Activated gamma-delta T cell (primary cell): ENCODE results near the gene C17orf113.
A peak's percentile ranks its signal among the peaks of the same experiment; 100 is the strongest.
"Not testable (repeated sequence)": the region's sequence is repeated elsewhere in the genome, so short reads cannot be mapped to it uniquely, and the experiment has no call there.

Source experiments
- DNase-seq: peaks from one replicate; lab custom pipeline; 2025; lab: John Stamatoyannopoulos, UW

Gene C17orf113

GRCh38 chr17:42016941-42017865 is 33.2 kb downstream of the C17orf113 start, which contains the start of gene DNAJC7:
Gene DNAJC7 (minus strand): TSS chr17:42017439. CDS start chr17:42017416, 23 bp downstream.
- DNase-seq = peak; percentile 77

GRCh38 chr17:42016411-42016831 is 34.0 kb downstream of the C17orf113 start:
- DNase-seq = no peak

- DNase-seq = not testable (repeated sequence)
Measured at GRCh38 chr17:42013740-42014139, 36.7 kb downstream of the C17orf113 start.

- not testable (repeated sequence) for DNase-seq
Measured at GRCh38 chr17:42012363-42012762, 38.0 kb downstream of the C17orf113 start.

GRCh38 chr17:42010898-42011516 is 39.4 kb downstream of the C17orf113 start:
- no peak for DNase-seq

GRCh38 chr17:42010266-42010680 is 40.1 kb downstream of the C17orf113 start:
- DNase-seq = not testable (repeated sequence)

GRCh38 chr17:42009170-42009569 is 41.2 kb downstream of the C17orf113 start:
- DNase-seq = no peak

- no peak for DNase-seq
Measured at GRCh38 chr17:42005166-42005565, 45.2 kb downstream of the C17orf113 start.

- no peak for DNase-seq
Measured at GRCh38 chr17:42002792-42003301, 47.6 kb downstream of the C17orf113 start.

- DNase-seq = no peak
Measured at GRCh38 chr17:42002175-42002791, 48.1 kb downstream of the C17orf113 start.

- DNase-seq = no peak
Measured at GRCh38 chr17:42001729-42002128, 48.7 kb downstream of the C17orf113 start.

- no peak for DNase-seq
Measured at GRCh38 chr17:42000413-42001133, 49.8 kb downstream of the C17orf113 start.

- DNase-seq = no peak
Measured at GRCh38 chr17:41998497-41998896, 51.9 kb downstream of the C17orf113 start.

GRCh38 chr17:41996855-41997164 is 53.6 kb downstream of the C17orf113 start:
- DNase-seq = no peak

GRCh38 chr17:41992576-41992975 is 57.8 kb downstream of the C17orf113 start:
- DNase-seq = no peak

GRCh38 chr17:41989702-41990419 is 60.5 kb downstream of the C17orf113 start:
- no peak for DNase-seq

GRCh38 chr17:41988418-41988817 is 62.0 kb downstream of the C17orf113 start:
- no peak for DNase-seq
